Lung microvascular endothelial cell (primary cell): ENCODE results near the gene LIG1. TPM values are rescaled to one million over a fixed set of nuclear protein-coding genes. Genes with fewer than 3 reads are reported as not detected.
"Not testable (repeated sequence)": the region's sequence is repeated elsewhere in the genome, so short reads cannot be mapped to it uniquely, and the experiment has no call there.

Experiments
- DNase-seq, 2 donors: peaks; one replicate each; pipeline versions ENCODE4 v3.0.0 to v3.0.0-alpha.2; 2010; ENCODE audit warnings: low read depth in 2 of 2
- total RNA-seq: library from RNA; depleted of rRNA; stranded (reverse); fragments of >200 nt; gene quantifications from 2 replicates; pipeline ENCODE4 v1.2.1, GENCODE V29; 2014

Gene LIG1
- total RNA-seq, 1 donor from 2014 or later = 9.1 TPM

GRCh38 chr19:48121909-48122371, 48.2 kb downstream of the LIG1 start:
- DNase-seq = peak; percentile 99

GRCh38 chr19:48121066-48121465, 49.1 kb downstream of the LIG1 start:
- no peak for DNase-seq

DNA sequence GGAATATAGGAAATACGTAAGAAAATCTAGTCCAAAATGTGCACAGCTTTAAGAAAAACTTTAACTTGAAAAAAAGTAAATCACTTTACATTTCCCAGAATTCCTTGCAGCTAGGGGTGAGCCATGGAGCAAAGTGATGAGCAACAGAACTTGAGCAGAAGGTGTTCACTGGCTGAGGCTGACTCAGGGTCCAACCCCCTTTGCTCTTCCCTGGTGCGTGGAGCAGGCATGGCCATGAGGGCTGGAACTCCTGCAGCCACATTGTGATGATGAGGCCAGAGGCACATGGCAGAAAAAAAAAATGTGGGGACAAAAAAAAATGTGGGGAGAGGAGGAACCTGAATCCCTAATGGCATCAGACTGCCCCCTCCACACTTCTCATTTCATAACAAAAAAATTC, 49.6 kb downstream of the LIG1 start:
- no peak for DNase-seq

DNA sequence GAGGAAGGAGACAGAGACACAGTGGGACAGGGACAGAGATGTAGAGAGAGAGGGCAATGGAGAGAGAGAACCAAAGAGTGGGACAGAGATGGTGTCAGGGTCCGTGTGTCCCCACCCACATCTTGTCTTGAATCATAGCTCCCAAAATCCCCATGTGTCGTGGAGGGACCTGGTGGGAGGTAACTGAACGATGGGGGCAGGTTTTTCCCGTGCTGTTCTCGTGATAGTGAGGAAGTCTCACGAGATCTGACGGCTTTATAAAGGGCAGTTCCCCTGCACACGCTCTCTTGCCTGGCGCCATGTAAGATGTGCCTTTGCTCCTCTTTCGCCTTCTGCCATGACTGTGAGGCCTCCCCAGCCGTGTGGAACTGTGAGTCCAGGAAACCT, 52.0 kb downstream of the LIG1 start:
- DNase-seq = no peak

- peak in 1 of 2 donors; percentile 43 for DNase-seq
Observed at GRCh38 chr19:48117515-48118130, 52.5 kb downstream of the LIG1 start.

DNA sequence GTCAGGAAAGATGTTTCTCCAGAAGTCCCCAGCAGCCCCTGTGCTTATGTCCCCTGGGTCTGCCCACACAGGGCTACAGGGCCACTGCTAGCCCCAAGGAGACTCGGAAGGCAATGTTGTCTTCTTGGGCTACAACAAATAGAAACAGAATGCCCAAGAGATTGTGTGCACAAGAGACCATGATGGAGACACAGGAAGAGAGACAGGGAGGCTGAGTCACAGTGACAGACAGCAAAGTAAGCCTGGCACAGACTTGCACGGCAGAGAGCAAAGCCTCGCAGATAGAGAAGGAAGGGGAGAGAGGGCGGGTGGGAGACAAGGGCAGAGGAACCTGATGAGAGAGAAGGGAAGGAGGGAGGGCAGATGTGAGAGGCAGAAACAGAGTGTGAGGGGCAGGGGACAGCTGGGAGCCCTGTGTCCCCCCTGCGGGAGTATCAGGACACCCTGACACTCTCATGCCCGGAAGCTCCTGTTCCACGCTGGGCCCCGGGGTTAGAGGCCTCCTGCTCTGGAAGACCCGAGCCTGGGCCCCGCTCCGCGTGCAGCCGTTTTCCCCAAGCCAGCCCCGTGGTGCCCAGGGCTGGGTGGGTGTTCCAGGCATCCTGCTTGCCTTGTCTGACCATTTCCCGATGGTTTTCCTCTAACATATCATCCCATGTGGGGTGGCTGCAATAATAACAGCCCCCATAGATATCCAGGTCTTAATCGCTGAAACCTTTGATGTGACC, 56.8 kb downstream of the LIG1 start:
- DNase-seq = peak in 1 of 2 donors; percentile 62

GRCh38 chr19:48111280-48111679, 58.9 kb downstream of the LIG1 start:
- no peak for DNase-seq

- peak; percentile 95 to 97 for DNase-seq
Observed at GRCh38 chr19:48110350-48110966, 59.7 kb downstream of the LIG1 start, which contains the start of gene PLA2G4C. TSS of gene PLA2G4C (minus strand) at chr19:48110817. CDS start at chr19:48106529, 4,288 bp downstream.

GRCh38 chr19:48108997-48109782, 61.0 kb downstream of the LIG1 start:
- DNase-seq = no peak

- DNase-seq = no peak
Observed at GRCh38 chr19:48103922-48104321, 66.2 kb downstream of the LIG1 start.

DNA sequence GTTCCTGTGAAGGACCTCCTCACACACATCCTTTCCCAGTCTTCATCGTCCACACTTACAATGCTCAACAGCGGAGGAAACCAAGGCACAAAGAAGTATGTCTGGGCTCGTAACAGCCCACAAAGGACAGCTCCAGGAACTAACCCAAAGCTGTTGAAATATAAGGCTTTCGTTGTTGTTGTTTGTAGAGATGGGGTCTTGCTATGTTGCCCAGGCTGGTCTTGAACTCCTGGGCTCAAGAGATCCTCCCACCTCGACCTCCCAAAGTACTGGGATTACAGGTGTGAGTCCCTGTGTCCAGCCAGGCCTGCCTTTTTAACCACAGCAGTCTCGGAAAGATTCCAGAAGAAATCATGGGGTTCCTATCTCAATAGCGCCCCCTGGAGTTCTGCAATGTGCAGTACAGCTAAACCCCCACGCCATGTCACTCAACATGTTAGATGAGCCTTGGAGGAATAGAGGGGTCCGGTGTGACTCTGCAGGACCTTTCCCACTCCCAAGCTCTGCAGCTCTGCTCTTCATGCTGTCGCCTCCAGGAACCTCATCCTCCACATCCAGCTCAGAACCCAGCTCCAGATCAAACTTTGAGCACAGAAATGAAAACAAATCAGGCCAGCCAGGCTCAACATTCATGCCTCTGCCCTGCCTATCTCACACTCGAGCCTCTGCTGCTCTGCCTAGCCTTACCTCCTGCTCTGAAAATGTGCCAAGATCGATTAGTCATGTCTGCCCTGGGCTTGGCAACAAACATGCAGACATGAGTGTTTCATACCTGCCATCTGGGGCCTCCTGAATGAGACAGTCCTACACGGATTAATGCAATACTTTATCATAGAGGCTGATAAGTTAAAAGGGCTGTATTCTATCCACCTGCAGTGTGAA, 67.0 kb downstream of the LIG1 start:
- peak; percentile 51 to 64 for DNase-seq

DNA sequence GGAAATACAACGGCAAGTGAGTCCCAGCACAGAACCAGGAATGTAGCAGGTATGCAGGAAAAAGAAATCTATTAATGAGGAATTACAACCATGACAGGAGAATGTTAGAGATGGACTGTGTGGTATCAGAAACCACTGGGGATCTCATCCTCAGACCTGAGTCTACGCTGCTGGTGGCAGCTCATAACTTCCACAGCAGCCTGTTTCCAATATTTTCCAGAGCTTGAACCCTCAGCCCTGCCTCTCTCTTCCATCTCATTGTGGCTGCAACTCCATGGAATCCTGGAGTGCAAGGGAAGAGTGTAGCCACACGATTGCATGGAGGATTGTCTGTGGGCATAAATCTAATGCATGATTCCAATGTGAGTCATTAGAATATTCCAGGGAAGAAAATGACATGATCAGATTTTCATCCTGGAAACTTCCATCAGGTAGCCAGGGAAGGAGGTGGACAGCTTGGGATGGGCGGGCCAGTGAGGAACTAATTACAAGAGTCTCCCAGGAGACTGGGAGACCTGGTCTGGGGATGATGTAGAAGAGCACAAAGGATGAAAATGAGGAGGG, 74.5 kb downstream of the LIG1 start:
- DNase-seq = no peak

DNA sequence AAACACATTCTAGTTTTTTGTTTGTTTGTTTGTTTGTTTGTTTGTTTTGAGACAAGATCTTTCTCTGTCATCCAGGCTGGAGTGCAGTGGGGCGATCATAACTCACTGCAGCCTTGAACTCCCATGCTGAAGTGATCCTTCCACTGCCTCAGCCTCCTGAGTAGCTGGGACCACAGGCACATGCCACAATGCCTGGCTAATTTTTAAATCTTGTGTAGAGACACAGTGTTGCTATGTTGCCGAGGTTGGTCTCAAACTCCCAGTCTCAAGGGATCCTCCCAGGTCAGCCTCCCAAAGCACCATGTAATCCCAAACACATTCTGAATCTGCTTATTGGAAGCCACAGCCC, 75.3 kb downstream of the LIG1 start:
- no peak for DNase-seq

GRCh38 chr19:48094129-48094854, 75.9 kb downstream of the LIG1 start:
- DNase-seq = no peak

DNA sequence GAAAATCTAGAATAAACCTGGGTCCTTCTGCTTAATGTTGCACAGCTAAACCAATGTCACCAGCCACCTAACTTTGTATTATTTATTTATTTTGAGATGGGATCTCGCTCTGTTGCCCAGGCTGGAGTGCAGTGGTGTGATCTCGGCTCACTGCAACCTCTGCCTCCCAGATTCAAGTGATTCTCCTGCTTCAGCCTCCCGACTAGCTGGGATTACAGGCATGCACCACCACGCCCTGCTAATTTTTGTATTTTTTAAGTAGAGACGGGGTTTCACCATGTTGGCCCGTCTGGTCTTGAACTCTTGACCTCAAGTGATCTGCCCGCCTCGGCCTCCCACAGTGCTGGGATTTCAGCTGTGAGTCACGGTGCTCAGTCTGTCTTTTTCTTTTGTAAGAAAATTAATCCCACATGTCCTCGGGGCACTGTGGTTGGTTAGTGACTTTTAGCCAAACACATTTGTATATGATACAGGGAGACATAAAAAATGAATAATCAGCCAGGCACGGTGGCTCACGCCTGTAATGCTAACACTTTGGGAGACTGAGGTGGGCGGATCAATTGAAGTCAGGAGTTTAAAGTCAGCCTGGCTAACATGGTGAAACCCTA, 78.9 kb downstream of the LIG1 start:
- not testable (repeated sequence) for DNase-seq

GRCh38 chr19:48090281-48090802, 79.8 kb downstream of the LIG1 start:
- no peak for DNase-seq

DNA sequence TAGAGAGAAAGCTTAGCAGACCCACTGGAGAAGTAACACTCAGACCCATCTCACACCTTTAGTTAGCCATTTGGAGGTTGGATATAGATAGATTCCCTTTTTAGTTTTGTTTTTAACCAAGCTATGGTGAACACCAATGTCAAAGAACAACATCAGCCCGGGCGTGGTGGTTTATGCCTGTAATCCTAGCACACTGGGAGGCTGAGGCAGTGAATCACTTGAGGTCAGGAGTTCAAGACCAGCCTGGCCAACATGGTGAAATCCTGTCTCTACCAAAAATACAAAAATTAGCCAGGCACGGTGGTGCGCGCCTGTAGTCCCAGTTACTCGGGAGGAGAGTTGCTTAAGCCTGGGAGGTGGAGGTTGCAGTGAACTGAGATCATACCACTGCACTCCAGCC, 81.2 kb downstream of the LIG1 start:
- DNase-seq = not testable (repeated sequence)

DNA sequence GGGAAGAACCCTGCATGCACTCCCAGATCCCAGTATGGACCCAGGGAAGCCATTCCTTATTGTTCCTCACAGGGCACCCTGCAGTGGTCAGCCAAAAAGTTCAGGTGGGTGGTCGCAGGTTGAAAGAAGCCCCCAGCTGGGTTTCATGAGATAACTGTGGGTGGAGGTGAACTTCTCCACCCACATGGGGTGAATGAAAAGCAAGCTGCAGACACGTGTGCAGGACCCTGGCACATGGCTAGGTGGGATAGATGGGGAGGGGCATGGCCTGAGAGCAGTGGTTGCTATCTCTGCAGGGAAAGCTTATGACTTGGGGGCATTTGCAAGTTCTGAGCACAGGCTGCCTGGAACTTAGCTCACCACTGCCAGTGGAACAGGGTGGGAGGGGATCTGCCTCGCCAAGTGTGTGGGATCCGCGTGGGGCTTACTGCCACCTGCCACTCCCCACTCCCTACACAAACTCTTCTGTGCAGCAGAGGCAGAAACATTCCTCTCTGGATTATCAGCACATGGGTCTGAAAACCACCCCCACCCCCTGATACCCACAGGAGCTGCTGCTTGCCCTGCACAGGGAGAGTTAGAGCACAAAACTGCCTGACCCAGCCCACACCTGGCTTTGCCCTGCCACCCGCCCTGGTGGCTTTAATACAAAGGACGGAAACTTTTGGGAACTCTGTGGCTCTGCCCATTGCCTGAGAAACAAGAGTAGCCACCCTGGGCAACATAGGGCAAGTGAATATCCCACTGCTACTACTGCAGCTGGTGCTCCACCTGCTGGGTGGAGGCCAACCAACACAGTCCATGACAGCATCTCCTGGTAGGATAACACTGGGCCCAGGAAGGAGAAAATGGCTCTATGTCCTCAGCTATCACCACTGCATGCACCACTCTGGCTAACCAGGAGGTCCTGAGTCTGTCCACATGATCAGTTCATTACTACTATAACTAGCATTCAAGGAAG, 84.0 kb downstream of the LIG1 start:
- DNase-seq = no peak
